ENCODE data around the gene TMEM167A. TPM values are rescaled to one million over a fixed set of nuclear protein-coding genes. Genes with fewer than 3 reads are reported as not detected.

TMEM167A gene
- total RNA-seq, 1 experiment from 2014 or later: 139 TPM

DNA sequence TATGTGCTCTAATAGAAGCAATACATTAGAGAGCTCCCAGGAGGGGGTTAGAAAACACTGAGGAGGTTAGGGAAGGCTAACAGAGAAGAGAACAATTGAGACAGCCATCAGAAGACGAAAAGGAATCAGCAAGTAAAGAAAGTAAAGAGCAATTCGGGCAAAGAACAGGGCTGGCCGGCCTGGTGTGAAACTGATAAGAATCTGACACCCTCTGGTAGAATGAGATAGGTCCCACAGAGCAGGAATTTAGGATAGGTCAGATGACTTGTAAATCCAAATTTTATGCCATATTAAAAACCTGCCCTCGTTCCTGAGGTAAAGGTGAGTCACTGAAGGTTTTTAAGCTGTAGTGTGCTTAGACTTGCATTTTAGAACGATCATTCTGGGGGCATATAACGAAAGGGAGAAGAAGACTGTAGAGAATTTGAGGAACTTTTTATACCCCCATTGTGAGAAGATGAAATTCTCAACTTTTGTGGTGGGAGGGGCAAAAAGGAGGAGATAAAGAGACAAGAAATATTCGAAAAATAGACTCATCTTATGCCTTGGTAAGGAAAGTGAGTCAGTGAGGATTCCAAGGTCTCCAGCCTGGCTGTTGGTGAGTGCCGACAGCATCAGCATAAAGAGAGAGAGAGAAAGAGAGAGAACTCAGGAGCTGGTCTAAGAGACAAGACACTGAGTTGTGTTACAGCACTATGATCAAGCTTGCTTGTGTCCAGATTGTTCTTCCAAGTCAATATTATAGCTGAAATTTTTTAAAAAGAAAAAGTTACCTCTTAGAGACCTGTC is 51.3 kb downstream of the TMEM167A start:
- no peaks in the 10 kb centered on the region for H3K27me3 ChIP-seq (ENCODE audit: insufficient read depth, low read length)
- no peak overlapping the region for H3K56ac ChIP-seq (ENCODE audit: insufficient read length, low read depth, low read length)
- no CpG with 5 or more reads among the region's 8 CpGs for WGBS (ENCODE audit: extremely low coverage, insufficient read length, low lambda C conversion rate)
- H3K27ac ChIP-seq (ENCODE audit: insufficient read length, low read depth, low read length): peak overlapping the region; percentile 76
- no peaks in the 10 kb centered on the region for H3K9me3 ChIP-seq (ENCODE audit: control insufficient read depth, low read depth, low read length)
- peak overlapping the region; percentile 35 for H3K4me2 ChIP-seq (ENCODE audit: insufficient read depth, insufficient read length, low read length)
- H3K4ac ChIP-seq (ENCODE audit: low read depth, low read length): no peak overlapping the region
- H4K20me1 ChIP-seq (ENCODE audit: control insufficient read depth, insufficient read depth, insufficient read length): no peaks in the 10 kb centered on the region
- H3K14ac ChIP-seq (ENCODE audit: insufficient read depth, low read length): no peak overlapping the region
- Mint-ChIP-seq H3K27ac (peak overlapping the region; percentile 87 to 97 (median 87)), H3K9me3 (no peaks in the 10 kb centered on the region), H3K4me1 (peaks cover 28 to 38% of the 10 kb centered on the region in 2 experiments), H3K4me3 (peak overlapping the region in 1 of 2 experiments; percentile 12; a peak in 3 of 5 replicates), H3K36me3 (ENCODE audit: insufficient read depth in 1 of 3, low read depth in 3 of 3) (no peaks in the 10 kb centered on the region; a peak in 2 of 7 replicates), H3K27me3 (ENCODE audit: low read depth) (no peaks in the 10 kb centered on the region; the same call in 1 of the 2 replicates)
- no peak overlapping the region for H4K91ac ChIP-seq (ENCODE audit: insufficient read length, low read depth, low read length)
- H3T11ph ChIP-seq (ENCODE audit: low read length): no peak overlapping the region
- H4K5ac ChIP-seq (ENCODE audit: insufficient read length, low read depth, low read length): no peak overlapping the region
- no peak overlapping the region for H2BK15ac ChIP-seq (ENCODE audit: low read depth, low read length)
- no peak overlapping the region for H2AK5ac ChIP-seq (ENCODE audit: insufficient read length, low read length)
- H3K23ac ChIP-seq (ENCODE audit: insufficient read length, low read depth, low read length): no peak overlapping the region
- no peak overlapping the region for H2BK12ac ChIP-seq (ENCODE audit: insufficient read length, low read depth, low read length)
- no peak overlapping the region for H3K9ac ChIP-seq (ENCODE audit: extremely low read depth, insufficient read length, low read length)
- no peaks in the 10 kb centered on the region for H3K23me2 ChIP-seq (ENCODE audit: insufficient read length, low read depth, low read length, poor library complexity, severe bottlenecking)
- no peak overlapping the region for H2BK120ac ChIP-seq (ENCODE audit: low read depth, low read length, poor library complexity, severe bottlenecking)
- H3K4me1 ChIP-seq (ENCODE audit: insufficient read depth, low read length): peaks cover 2% of the 10 kb centered on the region; the same call in 1 of the 2 replicates
- no peaks in the 10 kb centered on the region for H3K79me2 ChIP-seq (ENCODE audit: insufficient read depth, low read length)
- TF ChIP-seq, protein P1, sequence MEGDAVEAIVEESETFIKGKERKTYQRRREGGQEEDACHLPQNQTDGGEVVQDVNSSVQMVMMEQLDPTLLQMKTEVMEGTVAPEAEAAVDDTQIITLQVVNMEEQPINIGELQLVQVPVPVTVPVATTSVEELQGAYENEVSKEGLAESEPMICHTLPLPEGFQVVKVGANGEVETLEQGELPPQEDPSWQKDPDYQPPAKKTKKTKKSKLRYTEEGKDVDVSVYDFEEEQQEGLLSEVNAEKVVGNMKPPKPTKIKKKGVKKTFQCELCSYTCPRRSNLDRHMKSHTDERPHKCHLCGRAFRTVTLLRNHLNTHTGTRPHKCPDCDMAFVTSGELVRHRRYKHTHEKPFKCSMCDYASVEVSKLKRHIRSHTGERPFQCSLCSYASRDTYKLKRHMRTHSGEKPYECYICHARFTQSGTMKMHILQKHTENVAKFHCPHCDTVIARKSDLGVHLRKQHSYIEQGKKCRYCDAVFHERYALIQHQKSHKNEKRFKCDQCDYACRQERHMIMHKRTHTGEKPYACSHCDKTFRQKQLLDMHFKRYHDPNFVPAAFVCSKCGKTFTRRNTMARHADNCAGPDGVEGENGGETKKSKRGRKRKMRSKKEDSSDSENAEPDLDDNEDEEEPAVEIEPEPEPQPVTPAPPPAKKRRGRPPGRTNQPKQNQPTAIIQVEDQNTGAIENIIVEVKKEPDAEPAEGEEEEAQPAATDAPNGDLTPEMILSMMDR (conservative IDR thresholded peaks at IDR 0.05): no peak
- H4K8ac ChIP-seq (replicated peaks; ENCODE audit: insufficient read length, low read depth, low read length): no peak overlapping the region
- no peak overlapping the region for H2BK20ac ChIP-seq (ENCODE audit: low read depth, low read length, poor library complexity, severe bottlenecking)
- H2BK5ac ChIP-seq (ENCODE audit: insufficient read length, low read length): no peak overlapping the region
- H3K18ac ChIP-seq (ENCODE audit: insufficient read length, low read depth, low read length): no peak overlapping the region
- no peaks in the 10 kb centered on the region for H3K79me1 ChIP-seq (ENCODE audit: insufficient read depth, low read depth, low read length, poor library complexity, severe bottlenecking)
- no peak overlapping the region for H2AFZ ChIP-seq (ENCODE audit: low read length)
- peak; percentile 39 for DNase-seq
